ENCODE results near the gene POLR2M.

Gene POLR2M

GRCh38 chr15:57706405-57707209, at the start of gene POLR2M:
Gene POLR2M (plus strand): TSS chr15:57706714. CDS start chr15:57706843, 129 bp downstream.
- Histone ChIP-seq H3K27me3 (replicated peaks; ENCODE audit: control insufficient read depth, insufficient read depth, low read length) (no peaks in the 10 kb centered on the region), H3K4me3 (replicated peaks; ENCODE audit: low read depth, low read length) (peak within 1 kb of the TSS; percentile 91), H3K36me3 (ENCODE audit: control insufficient read depth, insufficient read depth, low read length) (peaks cover 5% of the 10 kb centered on the region)
- no peak for TF ChIP-seq CTCF (IDR thresholded peaks at IDR 0.05; ENCODE audit: insufficient read depth, low read length, poor library complexity, severe bottlenecking)
- peak; percentile 88 for DNase-seq (ENCODE audit: extremely low read depth, insufficient read length)

- Histone ChIP-seq H3K4me3 (replicated peaks; ENCODE audit: low read depth, low read length) (no peak overlapping the region), H3K27me3 (replicated peaks; ENCODE audit: control insufficient read depth, insufficient read depth, low read length) (no peaks in the 10 kb centered on the region)
- no peak for TF ChIP-seq CTCF (IDR thresholded peaks at IDR 0.05; ENCODE audit: insufficient read depth, low read length, poor library complexity, severe bottlenecking)
These were observed 48.9 kb upstream of the POLR2M start for GRCh38 chr15:57657619-57658018.

GRCh38 chr15:57662091-57662744, 44.3 kb upstream of the POLR2M start:
- Histone ChIP-seq H3K27me3 (replicated peaks; ENCODE audit: control insufficient read depth, insufficient read depth, low read length) (no peaks in the 10 kb centered on the region), H3K36me3 (ENCODE audit: control insufficient read depth, insufficient read depth, low read length) (no peaks in the 10 kb centered on the region), H3K4me3 (replicated peaks; ENCODE audit: low read depth, low read length) (no peak overlapping the region)
- no peak for DNase-seq (ENCODE audit: extremely low read depth, insufficient read length)
- no peak for TF ChIP-seq CTCF (IDR thresholded peaks at IDR 0.05; ENCODE audit: insufficient read depth, low read length, poor library complexity, severe bottlenecking)

More at GRCh38 chr15:57657619-57658018, 48.9 kb upstream of the POLR2M start:
- no peak for DNase-seq (ENCODE audit: extremely low read depth, insufficient read length)
- no peaks in the 10 kb centered on the region for H3K36me3 ChIP-seq (ENCODE audit: control insufficient read depth, insufficient read depth, low read length)

DNA sequence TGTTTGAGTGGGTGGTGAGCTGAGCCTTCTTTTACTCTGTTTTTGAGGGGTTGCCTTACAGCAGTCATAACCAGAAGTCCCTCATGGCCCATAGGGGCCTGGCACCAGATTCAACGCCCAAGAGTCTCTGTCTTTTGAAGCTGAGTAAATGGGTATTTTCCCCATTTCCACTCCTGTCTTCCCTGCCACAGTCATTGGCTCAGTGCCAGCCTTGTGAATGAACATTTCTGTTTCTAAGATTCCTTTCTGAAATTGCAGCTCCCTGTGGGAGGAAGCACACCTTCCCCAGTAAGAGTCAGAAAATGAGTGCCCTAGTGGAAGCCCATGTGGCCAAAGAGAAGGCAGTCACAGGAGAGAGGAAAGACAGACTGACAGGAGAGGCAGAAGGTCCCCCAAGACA, 43.7 kb upstream of the POLR2M start:
- Histone ChIP-seq H3K4me3 (replicated peaks; ENCODE audit: low read depth, low read length) (no peak overlapping the region), H3K27me3 (replicated peaks; ENCODE audit: control insufficient read depth, insufficient read depth, low read length) (no peaks in the 10 kb centered on the region), H3K36me3 (ENCODE audit: control insufficient read depth, insufficient read depth, low read length) (no peaks in the 10 kb centered on the region)
- no peak for DNase-seq (ENCODE audit: extremely low read depth, insufficient read length)
- TF ChIP-seq CTCF (IDR thresholded peaks at IDR 0.05; ENCODE audit: insufficient read depth, low read length, poor library complexity, severe bottlenecking) = no peak

GRCh38 chr15:57663262-57663661, 43.3 kb upstream of the POLR2M start:
- Histone ChIP-seq H3K36me3 (ENCODE audit: control insufficient read depth, insufficient read depth, low read length) (no peaks in the 10 kb centered on the region), H3K27me3 (replicated peaks; ENCODE audit: control insufficient read depth, insufficient read depth, low read length) (no peaks in the 10 kb centered on the region), H3K4me3 (replicated peaks; ENCODE audit: low read depth, low read length) (no peak overlapping the region)
- DNase-seq (ENCODE audit: extremely low read depth, insufficient read length) = no peak
- no peak for TF ChIP-seq CTCF (IDR thresholded peaks at IDR 0.05; ENCODE audit: insufficient read depth, low read length, poor library complexity, severe bottlenecking)

Data from GM06990 (cell line).